Dendritic cell treated with granulocyte-macrophage colony-stimulating factor and Interleukin-4, amounts not matched to agents 40 ng/mL and 50 ng/mL, for 4 days (primary cell): Measurements from ENCODE around the gene CEND1.
A peak's percentile ranks its signal among the peaks of the same experiment; 100 is the strongest.

Source experiments
- H3K27ac Mint-ChIP-seq: one replicate; pipeline ENCODE4 v1.8.0; 2022; ENCODE audit warnings: mild to moderate bottlenecking, mixed read lengths
- H3K27me3 Mint-ChIP-seq: one replicate; pipeline ENCODE4 v1.8.0; 2022; ENCODE audit warnings: mild to moderate bottlenecking, mixed read lengths
- H3K36me3 Mint-ChIP-seq: one replicate; pipeline ENCODE4 v1.8.0; 2022; ENCODE audit warnings: low read depth, mixed read lengths
- H3K4me1 Mint-ChIP-seq: one replicate; pipeline ENCODE4 v1.8.0; 2022; ENCODE audit warnings: low read depth, mixed read lengths
- H3K4me3 Mint-ChIP-seq: one replicate; pipeline ENCODE4 v1.8.0; 2022; ENCODE audit warnings: mild to moderate bottlenecking, moderate library complexity, mixed read lengths
- H3K9me3 Mint-ChIP-seq: one replicate; pipeline ENCODE4 v1.8.0; 2022; ENCODE audit warnings: mixed read lengths
- intact Hi-C: fragments of 100-400 bp; cut with micrococcal nuclease; formaldehyde crosslinking; loops from one replicate; pipeline ENCODE4 v1.15.0; 2022

Gene CEND1

GRCh38 chr11:790721-791564 is 1.1 kb upstream of the CEND1 start:
- Mint-ChIP-seq H3K27me3 (peaks cover 37% of the 10 kb centered on the region), H3K9me3 (no peaks in the 10 kb centered on the region), H3K36me3 (peaks cover 45% of the 10 kb centered on the region), H3K4me1 (peaks cover 14% of the 10 kb centered on the region), H3K4me3 (no peak overlapping the region), H3K27ac (no peak overlapping the region)
- intact Hi-C loops = no loop called here

- intact Hi-C loops = no loop called here
- Mint-ChIP-seq H3K4me3 (no peak overlapping the region), H3K4me1 (no peaks in the 10 kb centered on the region), H3K9me3 (no peaks in the 10 kb centered on the region), H3K27me3 (peaks cover 37% of the 10 kb centered on the region), H3K36me3 (peaks cover 39% of the 10 kb centered on the region), H3K27ac (no peak overlapping the region)
These were observed 643 bp downstream of the CEND1 start for GRCh38 chr11:788953-789940.

GRCh38 chr11:788009-788640 is 1.8 kb downstream of the CEND1 start:
- H3K27ac Mint-ChIP-seq = no peak overlapping the region
- H3K9me3 Mint-ChIP-seq = no peaks in the 10 kb centered on the region
- intact Hi-C loops = no loop called here
- peaks cover 43% of the 10 kb centered on the region for H3K27me3 Mint-ChIP-seq
- no peak overlapping the region for H3K4me3 Mint-ChIP-seq
- H3K4me1 Mint-ChIP-seq = peaks cover 7% of the 10 kb centered on the region
- H3K36me3 Mint-ChIP-seq = peaks cover 34% of the 10 kb centered on the region

- H3K36me3 Mint-ChIP-seq = peaks cover 25% of the 10 kb centered on the region
- peaks cover 7% of the 10 kb centered on the region for H3K4me1 Mint-ChIP-seq
- intact Hi-C loops = no loop called here
- no peak overlapping the region for H3K4me3 Mint-ChIP-seq
- H3K27ac Mint-ChIP-seq = no peak overlapping the region
- no peaks in the 10 kb centered on the region for H3K9me3 Mint-ChIP-seq
- peaks cover 46% of the 10 kb centered on the region for H3K27me3 Mint-ChIP-seq
These were observed 2.7 kb downstream of the CEND1 start for GRCh38 chr11:787084-787675.

GRCh38 chr11:786235-787083 is 3.4 kb downstream of the CEND1 start:
- peaks cover 18% of the 10 kb centered on the region for H3K36me3 Mint-ChIP-seq
- H3K4me3 Mint-ChIP-seq = no peak overlapping the region
- no peaks in the 10 kb centered on the region for H3K9me3 Mint-ChIP-seq
- H3K27ac Mint-ChIP-seq = no peak overlapping the region
- peaks cover 52% of the 10 kb centered on the region for H3K27me3 Mint-ChIP-seq
- peaks cover 7% of the 10 kb centered on the region for H3K4me1 Mint-ChIP-seq
- intact Hi-C loops = no loop called here

- H3K36me3 Mint-ChIP-seq = peaks cover 27% of the 10 kb centered on the region
- no peak overlapping the region for H3K4me3 Mint-ChIP-seq
- H3K4me1 Mint-ChIP-seq = peaks cover 28% of the 10 kb centered on the region
- H3K27me3 Mint-ChIP-seq = peaks cover 32% of the 10 kb centered on the region
- intact Hi-C loops = no loop called here
- no peaks in the 10 kb centered on the region for H3K9me3 Mint-ChIP-seq
- no peak overlapping the region for H3K27ac Mint-ChIP-seq
These were observed 6.3 kb downstream of the CEND1 start for GRCh38 chr11:783581-784015.

- Mint-ChIP-seq H3K9me3 (no peaks in the 10 kb centered on the region), H3K4me1 (peaks cover 34% of the 10 kb centered on the region)
These were observed 7.4 kb downstream of the CEND1 start for GRCh38 chr11:782264-783174.

GRCh38 chr11:779955-780532 is 9.8 kb downstream of the CEND1 start:
- Mint-ChIP-seq H3K4me1 (peaks cover 52% of the 10 kb centered on the region), H3K4me3 (no peak overlapping the region), H3K27ac (no peak overlapping the region), H3K9me3 (no peaks in the 10 kb centered on the region), H3K27me3 (peaks cover 15% of the 10 kb centered on the region), H3K36me3 (peaks cover 36% of the 10 kb centered on the region)
- intact Hi-C loops = no loop called here

More at GRCh38 chr11:782264-783174, 7.4 kb downstream of the CEND1 start:
- Mint-ChIP-seq H3K36me3 (peaks cover 28% of the 10 kb centered on the region), H3K4me3 (no peak overlapping the region), H3K27ac (no peak overlapping the region), H3K27me3 (peaks cover 22% of the 10 kb centered on the region)
- intact Hi-C loops = no loop called here

- peaks cover 44% of the 10 kb centered on the region for H3K36me3 Mint-ChIP-seq
- H3K27me3 Mint-ChIP-seq = peaks cover 15% of the 10 kb centered on the region
- no peak overlapping the region for H3K4me3 Mint-ChIP-seq
- no peaks in the 10 kb centered on the region for H3K9me3 Mint-ChIP-seq
- intact Hi-C loops = no loop called here
- H3K4me1 Mint-ChIP-seq = peaks cover 59% of the 10 kb centered on the region
- H3K27ac Mint-ChIP-seq = no peak overlapping the region
These were observed 10.6 kb downstream of the CEND1 start for GRCh38 chr11:778976-779954.

- peaks cover 59% of the 10 kb centered on the region for H3K4me1 Mint-ChIP-seq
- peaks cover 10% of the 10 kb centered on the region for H3K27me3 Mint-ChIP-seq
- H3K27ac Mint-ChIP-seq = peak within 1 kb of the TSS; percentile 87
- H3K4me3 Mint-ChIP-seq = peak within 1 kb of the TSS; percentile 90
- H3K9me3 Mint-ChIP-seq = no peaks in the 10 kb centered on the region
- H3K36me3 Mint-ChIP-seq = peaks cover 54% of the 10 kb centered on the region
- intact Hi-C loops = no loop called here
These were observed 12.3 kb downstream of the CEND1 start, which contains the start of gene GATD1 for GRCh38 chr11:777288-778255. TSS of gene GATD1 (minus strand) at chr11:777487. CDS start at chr11:777462, 25 bp downstream.
